ENCODE measurements around the gene INPP5K. TPM values are rescaled to one million over a fixed set of nuclear protein-coding genes. Genes with fewer than 3 reads are reported as not detected.

INPP5K gene
- total RNA-seq, 4 donors from 2014 or later = 168 to 321 (median 200) TPM

- TF ChIP-seq CTCF (IDR thresholded peaks at IDR 0.05; ENCODE audit: low read depth) = no peak
Measured at GRCh38 chr17:1471911-1472821, 44.2 kb downstream of the INPP5K start.

- no peak for TF ChIP-seq CTCF (IDR thresholded peaks at IDR 0.05; ENCODE audit: low read depth)
Measured at GRCh38 chr17:1471490-1471889, 44.9 kb downstream of the INPP5K start.

GRCh38 chr17:1470755-1471462 is 45.5 kb downstream of the INPP5K start:
- no peak for TF ChIP-seq CTCF (IDR thresholded peaks at IDR 0.05; ENCODE audit: low read depth)

GRCh38 chr17:1470071-1470754 is 46.2 kb downstream of the INPP5K start:
- no peak for TF ChIP-seq CTCF (IDR thresholded peaks at IDR 0.05; ENCODE audit: low read depth)

GRCh38 chr17:1469231-1469852 is 47.1 kb downstream of the INPP5K start:
- TF ChIP-seq CTCF (IDR thresholded peaks at IDR 0.05; ENCODE audit: low read depth) = no peak

GRCh38 chr17:1467898-1468492 is 48.4 kb downstream of the INPP5K start:
- no peak for TF ChIP-seq CTCF (IDR thresholded peaks at IDR 0.05; ENCODE audit: low read depth)
